Stimulated activated CD4-positive, alpha-beta T cell treated with anti-CD3 and anti-CD28 coated beads, Interleukin-1b, Interleukin-23, amount 100 ng/mL, for 1 hour (primary cell): ENCODE data around the gene PDXP.

Experiments used
- DNase-seq, 2 donors: peaks; one replicate each; pipeline ENCODE4 v3.0.0-alpha.2; 2020; ENCODE audit warnings: low read depth in 2 of 2

Gene PDXP

DNA sequence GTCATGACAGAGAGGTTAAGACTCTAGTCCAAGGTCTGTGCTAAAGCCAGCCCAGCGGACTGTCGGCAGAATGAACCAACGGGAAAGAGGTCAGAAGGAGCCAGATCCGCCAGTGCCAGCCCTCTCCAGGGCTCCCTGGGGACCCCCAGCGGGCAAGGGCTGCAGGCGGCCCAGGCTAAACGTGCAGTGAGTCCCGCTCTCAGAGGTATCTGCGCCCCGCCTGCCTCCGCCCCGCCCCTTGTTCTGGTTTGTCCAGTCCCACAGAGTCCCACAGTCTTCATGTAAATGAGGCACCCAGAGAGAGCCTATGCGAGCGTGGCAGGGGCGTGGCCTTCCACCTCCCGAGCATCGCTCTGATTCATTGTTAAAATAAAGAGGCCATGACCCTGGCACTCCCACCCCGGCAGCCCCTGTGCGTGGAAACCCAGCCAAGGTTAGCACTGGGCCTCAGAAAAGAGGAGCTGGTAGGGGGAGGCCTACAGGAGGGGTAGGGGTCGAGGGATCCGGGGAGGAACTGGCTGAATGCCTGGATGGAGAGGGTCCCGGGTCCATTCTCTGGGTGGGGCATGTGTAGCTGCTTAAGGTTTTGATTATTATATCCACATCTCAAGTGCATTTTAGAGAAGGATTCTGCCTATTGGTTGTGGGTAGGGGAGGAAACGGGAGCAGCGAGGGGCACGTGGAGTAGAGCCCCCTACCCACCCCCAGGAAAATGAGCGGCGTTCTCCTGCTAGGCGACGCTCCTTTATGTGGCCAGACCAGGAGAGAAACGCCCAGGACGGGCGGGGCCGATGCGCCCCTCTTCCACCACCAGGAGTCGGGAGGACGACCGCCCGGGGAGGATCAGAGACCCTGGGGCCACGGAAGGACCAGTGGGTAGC is 38.4 kb downstream of the PDXP start, which contains the start of gene TRIOBP:
TRIOBP (plus strand) TSS at position 392 of the 881 bp plus-strand sequence. CDS start 4,318 bp downstream, outside the sequence.
- peak; percentile 54 to 67 for DNase-seq

DNA sequence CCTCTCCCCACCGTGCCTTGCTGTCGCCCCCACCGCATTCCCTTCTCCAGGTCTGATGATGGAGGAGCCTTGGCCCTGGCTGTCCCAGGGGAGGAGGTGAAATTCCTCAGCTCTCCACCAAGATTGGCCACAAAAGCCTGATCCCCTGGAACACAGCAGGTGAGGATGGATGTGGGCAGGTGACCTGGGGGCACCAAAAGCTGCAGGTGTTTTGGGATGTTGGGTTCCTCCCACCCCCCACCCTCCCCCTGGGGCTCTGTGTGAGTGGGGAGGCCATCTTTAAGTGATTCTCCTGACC is 39.0 kb downstream of the PDXP start:
- DNase-seq: no peak

DNA sequence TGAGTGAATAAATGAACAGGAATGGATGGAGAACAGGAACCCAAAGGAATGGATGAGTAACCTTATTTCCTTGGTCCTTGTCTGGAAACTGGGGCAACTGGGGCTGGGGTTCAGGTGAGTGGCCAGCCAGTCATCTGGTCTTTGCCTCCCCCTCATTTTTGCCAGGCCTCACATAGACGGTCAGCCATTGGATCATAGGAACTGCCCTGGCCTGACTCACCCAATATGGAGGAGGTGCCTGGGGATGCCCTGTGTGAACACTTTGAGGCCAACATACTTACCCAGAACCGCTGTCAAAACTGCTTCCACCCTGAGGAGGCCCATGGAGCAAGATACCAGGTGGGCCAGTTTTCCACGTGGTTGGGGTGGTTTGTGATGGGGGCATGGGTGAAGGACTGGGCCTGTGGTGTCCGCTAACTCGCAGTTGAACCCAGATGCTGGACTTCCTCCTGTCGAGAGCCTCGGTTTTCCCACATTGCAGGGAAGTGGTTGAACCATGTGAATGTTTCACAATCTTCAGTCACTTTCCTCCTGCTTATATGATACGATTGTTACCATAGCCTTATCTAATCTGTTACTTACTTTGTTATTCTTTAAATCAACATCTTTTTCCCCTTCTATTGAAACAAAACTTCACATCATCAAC is 42.7 kb downstream of the PDXP start:
- no peak for DNase-seq

DNA sequence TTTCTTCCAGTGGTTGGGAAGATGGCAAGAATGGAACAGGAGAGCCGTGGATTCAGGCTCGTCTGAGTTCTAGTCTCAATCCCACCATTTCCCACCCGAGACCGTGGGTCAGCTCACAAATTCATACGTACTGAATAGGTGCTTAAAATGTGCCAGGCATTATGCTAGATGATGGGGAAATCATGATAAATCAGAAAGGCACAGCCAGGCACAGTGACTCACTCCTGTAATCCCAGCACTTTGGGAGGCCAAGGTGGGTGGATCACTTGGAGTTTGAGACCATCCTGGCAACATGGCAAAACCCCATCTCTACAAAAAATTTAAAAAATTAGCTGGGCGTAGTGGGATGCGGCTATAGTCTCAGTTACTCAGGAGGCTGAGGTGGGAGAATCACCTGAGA is 45.4 kb downstream of the PDXP start:
- DNase-seq: no peak

DNA sequence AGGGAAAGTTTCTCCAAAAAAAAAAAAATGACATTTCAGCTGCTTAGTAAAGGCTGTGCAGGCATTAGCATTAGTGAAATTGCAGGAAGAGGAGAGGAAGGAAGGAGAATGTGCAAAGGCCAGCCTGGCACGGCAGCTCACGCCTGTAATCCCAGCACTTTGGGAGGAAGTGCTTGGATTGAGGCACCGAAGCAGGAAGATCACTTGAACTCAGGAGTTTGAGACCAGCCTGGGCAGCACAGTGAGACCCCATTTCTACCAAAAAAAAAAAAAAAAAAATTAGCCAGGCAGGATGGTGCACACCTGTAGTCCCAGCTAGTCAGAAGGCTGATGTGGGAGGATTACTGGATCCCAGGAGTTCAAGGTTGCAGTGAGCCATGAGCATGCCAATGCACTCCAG is 46.1 kb downstream of the PDXP start:
- no peak for DNase-seq

DNA sequence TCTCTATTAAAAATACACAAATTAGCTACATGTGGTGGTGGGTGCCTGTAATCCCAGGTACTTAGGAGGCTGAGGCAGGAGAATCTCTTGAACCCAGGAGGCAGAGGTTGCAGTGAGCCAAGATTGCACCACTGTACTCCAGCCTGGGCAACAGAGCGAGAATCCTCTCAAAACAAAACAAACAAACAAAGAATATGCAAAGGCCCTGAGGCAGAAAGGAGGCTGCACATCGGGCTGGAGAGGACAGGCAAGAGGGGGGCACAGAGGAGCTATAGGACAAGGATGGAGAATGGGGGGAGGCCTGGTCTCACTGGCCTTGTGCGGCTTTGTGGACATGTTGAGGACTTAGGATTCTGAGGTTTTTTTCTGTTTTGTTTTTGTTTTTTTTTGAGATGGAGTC is 46.7 kb downstream of the PDXP start:
- no peak for DNase-seq

DNA sequence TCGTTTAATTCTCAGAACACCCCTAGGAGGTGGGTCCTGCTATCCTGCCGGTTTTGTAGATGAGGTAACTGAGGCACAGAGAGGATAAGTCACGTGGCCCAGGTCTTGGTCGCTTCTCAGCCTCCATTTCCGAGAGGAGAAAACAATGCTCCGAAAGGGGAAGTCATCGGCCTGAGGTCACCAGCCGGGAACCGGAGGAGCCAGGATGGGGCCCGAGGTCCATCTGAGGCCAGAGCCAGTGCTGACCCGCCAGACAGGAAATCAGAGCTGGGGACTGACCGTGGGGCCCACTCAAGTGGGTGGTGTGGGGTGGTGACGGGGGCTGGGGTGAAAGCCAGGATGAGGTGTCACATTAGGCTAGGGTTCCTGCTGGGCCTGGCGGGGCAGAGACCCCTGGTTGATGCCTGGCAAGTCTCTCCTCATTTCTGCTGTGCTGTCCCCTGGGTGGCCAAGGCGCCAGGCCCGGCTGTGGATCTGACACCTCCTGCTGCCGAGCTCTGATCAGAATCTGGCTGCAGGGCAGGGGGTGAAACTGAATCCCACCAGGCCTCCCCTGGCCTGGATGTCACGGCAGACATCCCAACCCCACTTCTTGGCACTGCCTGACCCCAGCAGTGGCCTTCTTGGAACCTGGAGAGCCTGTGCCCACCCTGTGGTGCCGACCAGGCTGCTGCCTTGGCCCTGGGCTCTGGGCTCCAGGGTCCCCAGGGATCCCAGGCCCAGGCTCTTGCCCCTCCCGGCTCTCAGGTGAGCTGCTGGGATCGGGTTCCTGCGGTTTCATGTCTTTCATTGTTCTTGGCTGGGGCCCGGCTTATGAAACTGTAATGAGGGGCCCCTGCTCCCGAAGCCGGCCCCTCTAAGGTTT is 50.3 kb downstream of the PDXP start:
- DNase-seq: no peak

DNA sequence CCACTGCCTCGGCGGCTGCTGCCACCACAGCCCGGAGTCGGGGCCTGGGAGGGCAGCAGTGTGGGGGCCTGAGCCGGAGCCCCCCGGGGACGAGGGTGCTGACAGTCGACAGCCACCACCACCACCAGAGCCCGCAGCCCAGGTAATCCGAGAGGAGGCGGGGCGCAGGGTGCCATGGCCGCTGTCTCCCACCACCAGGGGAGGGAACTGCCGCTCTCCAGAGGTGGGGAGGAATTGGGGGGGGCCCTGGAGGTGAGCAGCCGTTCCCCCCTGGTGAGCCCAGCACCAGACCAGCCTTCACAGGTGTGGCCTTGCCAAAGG is 50.9 kb downstream of the PDXP start:
- no peak for DNase-seq

DNA sequence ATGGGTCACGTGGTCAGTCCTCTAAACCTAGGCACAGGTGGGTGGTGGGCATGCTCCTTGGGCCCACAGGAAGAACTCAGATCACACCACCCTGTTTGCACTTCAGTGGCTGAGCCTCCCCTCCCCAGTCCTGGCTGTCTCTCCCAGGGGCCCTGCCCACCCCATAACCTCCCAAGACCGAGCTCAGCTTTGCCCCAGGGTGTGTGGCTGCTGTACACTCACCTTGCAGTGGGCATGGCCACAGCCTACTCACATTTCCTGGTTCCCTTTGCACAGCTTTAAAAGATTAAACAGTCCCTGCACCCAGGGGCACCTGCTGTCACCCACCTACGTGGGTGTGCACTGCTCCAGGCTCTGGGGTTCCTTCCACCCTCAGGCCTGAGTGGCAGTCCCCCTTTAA is 52.2 kb downstream of the PDXP start:
- DNase-seq: no peak

DNA sequence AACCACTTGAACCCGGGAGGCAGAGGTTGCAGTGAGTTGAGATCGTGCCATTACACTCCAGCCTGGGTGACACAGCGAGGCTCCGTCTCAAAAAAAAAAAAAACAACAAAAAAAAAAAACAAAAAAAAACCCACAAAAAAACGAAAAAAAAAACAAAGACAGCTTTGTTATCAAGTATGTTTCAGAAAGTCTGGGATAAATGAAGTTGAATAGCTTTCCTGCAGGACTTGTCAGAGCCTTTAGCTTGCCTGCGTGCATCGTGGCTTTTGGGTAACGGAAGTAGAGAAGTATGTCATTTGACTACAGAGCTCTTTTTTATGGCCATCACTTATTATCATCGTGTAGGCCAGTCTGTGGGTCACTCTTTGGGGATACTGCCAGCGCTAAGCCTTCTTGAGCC is 53.0 kb downstream of the PDXP start:
- DNase-seq: no peak

DNA sequence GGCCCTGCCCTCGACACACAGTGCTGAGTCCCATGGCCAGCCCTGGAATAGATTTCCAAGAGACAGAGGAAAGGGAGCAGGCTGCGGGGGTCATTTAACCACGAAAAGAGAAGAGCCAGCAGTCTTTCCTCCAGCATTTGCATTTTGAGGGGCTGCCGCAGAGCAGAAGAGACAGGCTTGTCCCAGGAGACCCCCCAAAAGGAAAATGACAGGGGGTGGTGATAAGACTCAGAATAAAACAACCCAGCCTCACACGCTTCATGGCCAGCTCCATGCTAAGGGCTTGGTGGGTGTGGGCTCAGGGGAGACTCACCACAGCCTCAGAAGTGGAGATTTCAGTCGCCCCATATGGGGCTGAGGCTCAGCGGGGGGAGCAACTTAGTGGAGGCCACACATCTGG is 55.2 kb downstream of the PDXP start:
- no peak for DNase-seq

DNA sequence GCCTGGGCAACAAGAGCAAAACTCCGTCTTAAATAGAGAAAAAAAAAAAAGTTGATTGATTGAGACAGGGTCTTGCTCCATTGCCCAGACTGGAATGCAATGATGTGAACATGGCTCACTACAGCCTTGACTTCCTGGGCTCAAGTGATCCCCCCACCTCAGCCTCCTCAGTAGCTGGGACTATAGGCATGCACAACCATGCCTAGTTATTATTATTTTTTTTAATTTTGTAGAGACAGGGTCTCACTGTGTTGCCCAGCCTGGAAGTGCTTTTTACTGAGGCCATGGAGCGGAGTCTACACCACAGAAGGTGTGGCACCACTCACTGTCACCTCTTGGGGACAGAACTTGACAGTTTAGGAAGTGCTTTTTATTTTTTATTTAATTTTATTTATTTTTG is 56.1 kb downstream of the PDXP start:
- DNase-seq: no peak

DNA sequence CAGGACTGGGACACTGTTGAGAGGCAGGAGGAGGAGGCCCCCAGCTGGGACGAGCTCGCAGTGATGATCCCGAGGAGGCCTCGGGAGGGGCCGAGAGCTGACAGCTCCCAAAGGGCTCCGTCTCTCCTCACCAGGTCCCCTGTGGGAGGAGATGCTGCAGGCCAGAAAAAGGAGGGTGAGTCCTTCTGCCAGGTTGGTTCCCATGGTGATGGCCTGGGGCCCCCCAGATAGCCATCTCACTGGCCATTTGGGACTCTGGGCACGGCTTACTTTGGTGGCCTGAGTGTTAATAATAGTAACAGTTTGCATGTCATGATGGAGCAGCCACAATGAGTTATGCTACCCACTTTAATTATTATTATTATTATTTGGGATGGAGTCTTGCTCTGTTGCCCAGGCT is 57.2 kb downstream of the PDXP start:
- DNase-seq: no peak
